Measurements from ENCODE around the gene CFB. TPM values are rescaled to one million over a fixed set of nuclear protein-coding genes. Genes with fewer than 3 reads are reported as not detected.
"Not testable (repeated sequence)": the region's sequence is repeated elsewhere in the genome, so short reads cannot be mapped to it uniquely, and the experiment has no call there.

The CFB gene
- total RNA-seq, 5 donors from 2014 or later (not counting 1 experiment from before 2014, with no cell fraction given), result 1.3 to 2.2 (median 1.8) TPM; not detected in 2

DNA sequence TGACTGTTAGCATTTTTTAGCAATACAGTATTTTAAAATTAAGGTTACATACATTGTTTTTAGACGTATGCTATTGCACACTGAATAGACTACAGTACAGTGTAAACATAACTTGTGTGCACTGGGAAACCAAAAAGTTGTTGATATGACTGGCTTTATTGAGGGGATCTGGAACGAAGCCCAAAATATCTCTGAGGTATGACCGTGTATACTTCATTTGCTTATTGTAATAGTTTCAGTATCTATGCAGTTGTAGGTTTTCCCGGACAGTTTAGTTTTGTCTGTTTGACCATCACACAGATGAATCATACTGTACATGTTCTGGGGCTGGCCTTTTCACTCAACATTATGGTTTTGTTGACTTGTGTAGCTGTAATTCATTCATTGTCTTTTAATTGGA lies 37.1 kb upstream of the CFB start:
- H3K36me3 ChIP-seq (ENCODE audit: control insufficient read depth in 2 of 2, extremely low read depth in 1 of 2, insufficient read depth in 1 of 2, low read length in 1 of 2), result no peaks in the 10 kb centered on the region
- ATAC-seq (replicated peaks in 1 of 4), result no peak
- H3K4me3 ChIP-seq (ENCODE audit: control insufficient read depth in 1 of 2, extremely low read depth in 1 of 2, low read length in 1 of 2), result no peak overlapping the region
- Mint-ChIP-seq H3K4me3 (no peak overlapping the region), H3K4me1 (no peaks in the 10 kb centered on the region), H3K36me3 (no peaks in the 10 kb centered on the region), H3K27ac (no peak overlapping the region), H3K9me3 (no peaks in the 10 kb centered on the region), H3K27me3 (peaks cover 0 to 3% of the 10 kb centered on the region in 2 donors)
- no peak for DNase-seq
- POLR2A ChIA-PET, result no interaction called here
- no peak overlapping the region for H3K27ac ChIP-seq (ENCODE audit: low read length)
- WGBS (ENCODE audit: insufficient coverage), result no CpG with 5 or more reads among the region's 4 CpGs
- H3K9me3 ChIP-seq, result no peaks in the 10 kb centered on the region
- peaks cover 0 to 27% of the 10 kb centered on the region in 2 experiments for H3K27me3 ChIP-seq (replicated peaks in 1 of 2; ENCODE audit: control insufficient read depth in 2 of 2, extremely low read depth in 1 of 2, insufficient read depth in 2 of 2, low read length in 1 of 2)
- CTCF ChIA-PET, result no interaction called here
- H3K4me1 ChIP-seq (ENCODE audit: control insufficient read depth in 1 of 2, extremely low read depth in 1 of 2, insufficient read depth in 2 of 2, low read length in 2 of 2), result no peaks in the 10 kb centered on the region

DNA sequence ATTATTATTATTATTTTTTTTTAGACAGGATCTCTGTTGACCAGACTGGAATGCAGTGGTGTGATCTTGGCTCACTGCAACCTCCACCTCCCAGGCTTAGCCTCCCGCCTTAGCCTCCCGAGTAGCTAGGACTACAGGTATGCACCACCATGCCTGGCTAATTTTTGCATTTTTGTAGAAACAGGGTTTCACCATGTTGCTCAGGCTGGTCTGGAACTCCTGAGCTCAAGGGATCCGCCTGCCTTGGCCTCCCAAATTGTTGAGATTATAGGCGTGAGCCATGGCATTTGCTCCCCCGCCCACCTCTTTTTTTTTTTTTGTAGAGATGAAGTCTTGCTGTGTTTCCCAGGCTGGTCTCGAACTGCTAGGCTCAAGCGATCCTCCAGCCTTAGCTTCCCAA lies 36.6 kb upstream of the CFB start:
- H3K9me3 ChIP-seq; POLR2A ChIA-PET; H3K4me1 ChIP-seq (ENCODE audit: control insufficient read depth in 1 of 2, extremely low read depth in 1 of 2, insufficient read depth in 2 of 2, low read length in 2 of 2); H3K4me3 Mint-ChIP-seq; DNase-seq; H3K27ac Mint-ChIP-seq; ATAC-seq (replicated peaks in 1 of 4); H3K9me3 Mint-ChIP-seq; H3K27me3 Mint-ChIP-seq; H3K27ac ChIP-seq (ENCODE audit: low read length); H3K36me3 ChIP-seq (ENCODE audit: control insufficient read depth in 2 of 2, extremely low read depth in 1 of 2, insufficient read depth in 1 of 2, low read length in 1 of 2); H3K36me3 Mint-ChIP-seq; H3K4me1 Mint-ChIP-seq; H3K4me3 ChIP-seq (ENCODE audit: control insufficient read depth in 1 of 2, extremely low read depth in 1 of 2, low read length in 1 of 2); CTCF ChIA-PET: not testable (repeated sequence)
- peaks cover 0 to 29% of the 10 kb centered on the region in 2 experiments for H3K27me3 ChIP-seq (replicated peaks in 1 of 2; ENCODE audit: control insufficient read depth in 2 of 2, extremely low read depth in 1 of 2, insufficient read depth in 2 of 2, low read length in 1 of 2)
- 92% methylated on average over 5 of the region's 7 CpGs for WGBS (ENCODE audit: insufficient coverage)

DNA sequence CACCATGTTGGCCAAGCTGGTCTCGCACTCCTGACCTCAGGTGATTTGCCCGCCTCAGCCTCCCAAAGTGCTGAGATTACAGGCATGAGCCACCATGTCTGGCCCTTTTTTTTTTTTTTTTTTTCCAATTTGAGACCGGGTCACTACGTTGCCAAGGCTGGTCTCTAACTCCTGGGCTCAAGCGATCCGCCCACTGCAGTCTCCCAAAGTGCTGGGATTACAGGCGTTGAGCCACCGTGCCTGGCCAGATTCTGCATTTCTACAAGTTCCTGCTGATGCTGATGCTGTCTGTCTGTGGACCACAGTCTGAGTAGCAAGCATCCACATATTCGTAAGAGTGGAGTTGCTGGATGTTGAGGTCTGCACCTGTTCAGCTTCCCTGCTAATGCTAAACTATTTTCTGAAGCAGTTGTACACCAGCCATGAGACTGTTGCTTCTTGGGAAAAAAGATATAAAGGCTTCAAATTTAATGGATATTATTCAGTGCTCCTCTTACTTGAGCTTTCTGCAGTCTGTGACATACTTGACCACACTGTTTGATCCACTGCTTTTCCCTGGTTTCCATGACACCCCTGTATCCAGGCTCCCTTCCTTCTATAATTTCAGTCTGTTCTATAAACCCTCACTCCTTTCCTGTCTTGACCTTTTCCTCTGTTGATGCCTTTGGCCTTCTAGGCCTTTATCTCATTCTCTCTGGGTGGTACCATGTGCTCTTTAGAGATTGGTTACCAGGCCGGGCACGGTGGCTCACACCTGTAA lies 33.9 kb upstream of the CFB start:
- CTCF ChIA-PET, result interaction anchor here in 1 of 2 donors (0.7 kb wide), 1 partner anchor 1204 kb away, joined by 4 read pairs; no protein-coding TSS in a partner anchor
- no peak overlapping the region for H3K4me3 Mint-ChIP-seq
- H3K4me1 Mint-ChIP-seq, result no peaks in the 10 kb centered on the region

DNA sequence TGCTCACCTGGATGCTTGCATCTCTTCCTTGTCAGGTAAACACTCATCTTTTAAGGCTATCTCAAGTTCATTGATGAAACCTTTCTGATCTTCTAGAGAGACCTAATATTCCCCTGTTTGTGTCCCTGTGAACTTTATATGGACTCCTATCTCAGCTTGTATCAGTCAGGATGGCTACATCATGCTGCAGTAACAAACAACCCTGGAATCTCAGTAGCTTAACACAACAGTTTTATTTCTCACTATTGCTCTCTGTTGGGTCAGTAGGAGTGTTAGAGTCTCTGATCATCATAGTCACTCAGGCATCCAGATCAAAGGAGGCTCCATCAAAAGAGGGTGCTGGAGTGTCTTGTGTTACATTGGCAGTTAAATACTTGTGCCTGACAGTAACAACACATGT lies 30.5 kb upstream of the CFB start:
- ATAC-seq (replicated peaks in 1 of 4), result no peak
- Histone ChIP-seq H3K4me1 (ENCODE audit: control insufficient read depth in 1 of 2, extremely low read depth in 1 of 2, insufficient read depth in 2 of 2, low read length in 2 of 2) (no peaks in the 10 kb centered on the region), H3K9me3 (no peaks in the 10 kb centered on the region), H3K27me3 (replicated peaks in 1 of 2; ENCODE audit: control insufficient read depth in 2 of 2, extremely low read depth in 1 of 2, insufficient read depth in 2 of 2, low read length in 1 of 2) (peaks cover 0 to 27% of the 10 kb centered on the region in 2 experiments), H3K4me3 (ENCODE audit: control insufficient read depth in 1 of 2, extremely low read depth in 1 of 2, low read length in 1 of 2) (no peak overlapping the region), H3K27ac (ENCODE audit: low read length) (no peak overlapping the region), H3K36me3 (ENCODE audit: control insufficient read depth in 2 of 2, extremely low read depth in 1 of 2, insufficient read depth in 1 of 2, low read length in 1 of 2) (no peaks in the 10 kb centered on the region)
- no peak for DNase-seq
- ChIA-PET POLR2A (no interaction called here), CTCF (interaction anchor here in 1 of 2 donors (0.6 kb wide), 1 partner anchor 1148 kb away, joined by 5 read pairs; no protein-coding TSS in a partner anchor)
- H3K36me3 Mint-ChIP-seq, result no peaks in the 10 kb centered on the region
- H3K4me3 Mint-ChIP-seq, result no peak overlapping the region
- no peaks in the 10 kb centered on the region for H3K4me1 Mint-ChIP-seq
- peaks cover 3 to 12% of the 10 kb centered on the region in 2 donors for H3K27me3 Mint-ChIP-seq
- H3K9me3 Mint-ChIP-seq, result no peaks in the 10 kb centered on the region
- no peak overlapping the region for H3K27ac Mint-ChIP-seq

More for the DNA sequence above, 33.9 kb upstream of the CFB start:
- no peak for ATAC-seq (replicated peaks in 1 of 4)
- Histone ChIP-seq H3K4me3 (ENCODE audit: control insufficient read depth in 1 of 2, extremely low read depth in 1 of 2, low read length in 1 of 2) (no peak overlapping the region), H3K36me3 (ENCODE audit: control insufficient read depth in 2 of 2, extremely low read depth in 1 of 2, insufficient read depth in 1 of 2, low read length in 1 of 2) (no peaks in the 10 kb centered on the region), H3K4me1 (ENCODE audit: control insufficient read depth in 1 of 2, extremely low read depth in 1 of 2, insufficient read depth in 2 of 2, low read length in 2 of 2) (no peaks in the 10 kb centered on the region), H3K9me3 (no peaks in the 10 kb centered on the region), H3K27me3 (replicated peaks in 1 of 2; ENCODE audit: control insufficient read depth in 2 of 2, extremely low read depth in 1 of 2, insufficient read depth in 2 of 2, low read length in 1 of 2) (peaks cover 0 to 32% of the 10 kb centered on the region in 2 experiments), H3K27ac (ENCODE audit: low read length) (no peak overlapping the region)
- Mint-ChIP-seq H3K27ac (peak overlapping the region in 1 of 2 donors; percentile 23), H3K27me3 (peaks cover 3 to 12% of the 10 kb centered on the region in 2 donors), H3K36me3 (no peaks in the 10 kb centered on the region), H3K9me3 (no peaks in the 10 kb centered on the region)
- POLR2A ChIA-PET, result no interaction called here
- no peak for DNase-seq
- WGBS (ENCODE audit: insufficient coverage), result 95% methylated on average over 9 of the region's 11 CpGs

DNA sequence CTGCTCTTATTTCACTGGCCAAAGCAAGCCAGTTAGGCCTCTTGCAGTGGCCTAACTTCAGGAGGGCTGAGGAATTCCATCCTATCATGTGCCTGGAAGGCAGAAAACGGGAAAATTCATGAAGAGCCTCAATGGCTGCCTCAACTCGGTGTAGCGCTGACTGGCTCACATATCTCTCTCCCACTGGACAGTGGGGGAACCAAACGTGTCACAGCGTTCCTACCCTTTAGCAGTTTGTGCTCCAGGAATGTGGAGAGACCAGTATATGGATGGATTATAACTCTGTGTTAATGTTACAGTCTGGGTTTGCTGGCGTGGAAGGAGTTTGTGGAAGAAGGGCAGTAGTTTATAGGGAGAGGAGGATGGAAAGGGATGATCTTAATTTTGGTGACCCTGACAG lies 30.1 kb upstream of the CFB start:
- no peak overlapping the region for H3K4me3 ChIP-seq (ENCODE audit: control insufficient read depth in 1 of 2, extremely low read depth in 1 of 2, low read length in 1 of 2)
- 88% methylated on average over 1 of the region's 6 CpGs for WGBS (ENCODE audit: insufficient coverage)
- ATAC-seq (replicated peaks in 1 of 4), result no peak
- peaks cover 0 to 26% of the 10 kb centered on the region in 2 experiments for H3K27me3 ChIP-seq (replicated peaks in 1 of 2; ENCODE audit: control insufficient read depth in 2 of 2, extremely low read depth in 1 of 2, insufficient read depth in 2 of 2, low read length in 1 of 2)
- no peak overlapping the region for H3K27ac ChIP-seq (ENCODE audit: low read length)
- Mint-ChIP-seq H3K27me3 (peaks cover 3 to 12% of the 10 kb centered on the region in 2 donors), H3K9me3 (no peaks in the 10 kb centered on the region), H3K4me3 (no peak overlapping the region), H3K27ac (peak overlapping the region in 1 of 2 donors; percentile 37), H3K4me1 (no peaks in the 10 kb centered on the region), H3K36me3 (no peaks in the 10 kb centered on the region)
- no peaks in the 10 kb centered on the region for H3K4me1 ChIP-seq (ENCODE audit: control insufficient read depth in 1 of 2, extremely low read depth in 1 of 2, insufficient read depth in 2 of 2, low read length in 2 of 2)
- CTCF ChIA-PET, result no interaction called here
- no peaks in the 10 kb centered on the region for H3K36me3 ChIP-seq (ENCODE audit: control insufficient read depth in 2 of 2, extremely low read depth in 1 of 2, insufficient read depth in 1 of 2, low read length in 1 of 2)
- no peak for DNase-seq
- H3K9me3 ChIP-seq, result no peaks in the 10 kb centered on the region
- POLR2A ChIA-PET, result no interaction called here

- no peaks in the 10 kb centered on the region for H3K9me3 ChIP-seq
- H3K27ac ChIP-seq (ENCODE audit: low read length), result no peak overlapping the region
- POLR2A ChIA-PET, result no interaction called here
- Mint-ChIP-seq H3K36me3 (no peaks in the 10 kb centered on the region), H3K27me3 (peaks cover 3 to 9% of the 10 kb centered on the region in 2 donors), H3K27ac (no peak overlapping the region), H3K4me1 (no peaks in the 10 kb centered on the region), H3K9me3 (no peaks in the 10 kb centered on the region), H3K4me3 (no peak overlapping the region)
- DNase-seq (no peak), ATAC-seq (replicated peaks in 1 of 4) (no peak)
- no peaks in the 10 kb centered on the region for H3K36me3 ChIP-seq (ENCODE audit: control insufficient read depth in 2 of 2, extremely low read depth in 1 of 2, insufficient read depth in 1 of 2, low read length in 1 of 2)
- H3K4me3 ChIP-seq (ENCODE audit: control insufficient read depth in 1 of 2, extremely low read depth in 1 of 2, low read length in 1 of 2), result no peak overlapping the region
- CTCF ChIA-PET, result interaction anchor here (0.7 kb wide), 2 partner anchors 12 to 261 kb away, joined by 3 to 4 read pairs; no protein-coding TSS in a partner anchor
- WGBS (ENCODE audit: insufficient coverage), result 40% methylated on average over 1 of the region's 8 CpGs
- no peaks in the 10 kb centered on the region for H3K4me1 ChIP-seq (ENCODE audit: control insufficient read depth in 1 of 2, extremely low read depth in 1 of 2, insufficient read depth in 2 of 2, low read length in 2 of 2)
- peaks cover 0 to 17% of the 10 kb centered on the region in 2 experiments for H3K27me3 ChIP-seq (replicated peaks in 1 of 2; ENCODE audit: control insufficient read depth in 2 of 2, extremely low read depth in 1 of 2, insufficient read depth in 2 of 2, low read length in 1 of 2)
Measured at GRCh38 chr6:31918069-31918720, 27.7 kb upstream of the CFB start.
